Esophagus squamous epithelium (tissue), 4 donors: Measurements from ENCODE around the gene NTMT2.

Source experiments
- CTCF ChIP-seq, 6 experiments: fragments of 450-650 bp in 4 of 6; fragments of 200-600 bp in 2 of 6; sonication (generic) in 2 of 6; IDR thresholded peaks; one replicate each; pipeline ENCODE4 v1.5.1; 2016 to 2019; ENCODE audit warnings: antibody characterized with exemption in 6 of 6, mild to moderate bottlenecking in 4 of 6, moderate library complexity in 4 of 6
- POLR2A ChIP-seq, 4 donors: fragments of 450-650 bp; IDR thresholded peaks; one replicate each; pipeline ENCODE4 v1.6.1; 2017; ENCODE audit warnings: antibody characterized with exemption in 4 of 4, mild to moderate bottlenecking in 4 of 4, moderate library complexity in 3 of 4

DNA sequence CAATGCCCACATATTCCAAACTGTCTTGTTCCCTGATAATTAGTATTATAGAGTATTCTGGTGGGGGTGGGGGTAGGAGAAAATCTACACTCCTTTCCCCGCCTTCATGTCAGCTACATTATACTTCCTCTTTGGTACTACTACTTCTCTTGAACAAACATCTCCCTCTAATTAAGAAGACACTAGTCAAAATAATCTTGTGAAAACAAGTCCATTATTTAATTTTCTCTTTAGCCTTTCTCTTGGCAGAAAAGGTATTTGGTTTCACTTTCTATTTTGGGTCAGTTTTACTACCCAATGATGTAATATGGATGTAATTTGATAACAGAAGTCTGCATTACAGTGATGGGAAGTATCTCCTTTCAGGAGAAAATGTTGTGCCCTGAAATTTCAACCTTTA lies 22.5 kb downstream of the NTMT2 start:
- TF ChIP-seq POLR2A (IDR thresholded peaks at IDR 0.05) (no peak), CTCF (IDR thresholded peaks at IDR 0.05) (no peak)
